Trophoblast cell (in vitro differentiated cells and primary cell): ENCODE measurements around the gene TUBGCP4.
"Not testable (repeated sequence)": the region's sequence is repeated elsewhere in the genome, so short reads cannot be mapped to it uniquely, and the experiment has no call there.

Experiments
- DNase-seq, 2 donors: peaks; one replicate each; pipeline ENCODE4 v3.0.0-alpha.2; 2016
- H2AFZ ChIP-seq: 2 replicates; pipeline ENCODE4 v1.6.1; 2013; ENCODE audit warnings: low read length, moderate library complexity, mild to moderate bottlenecking; ENCODE audit not compliant: insufficient read depth, poor library complexity
- H2AK5ac ChIP-seq: 2 replicates; pipeline ENCODE4 v1.6.1; 2013; ENCODE audit warnings: mild to moderate bottlenecking, low read length
- H2BK120ac ChIP-seq: 2 replicates; pipeline ENCODE4 v1.6.1; 2013; ENCODE audit warnings: low read length, mild to moderate bottlenecking, moderate library complexity; ENCODE audit not compliant: insufficient read depth, poor library complexity
- H2BK12ac ChIP-seq: 2 replicates; pipeline ENCODE4 v1.6.1; 2013; ENCODE audit warnings: mild to moderate bottlenecking, low read length, moderate library complexity
- H2BK5ac ChIP-seq: 2 replicates; pipeline ENCODE4 v1.6.1; 2013; ENCODE audit warnings: low read length, low read depth, moderate library complexity, mild to moderate bottlenecking; ENCODE audit not compliant: poor library complexity
- H3K14ac ChIP-seq: 2 replicates; pipeline ENCODE4 v1.6.1; 2013; ENCODE audit warnings: mild to moderate bottlenecking, low read length
- H3K18ac ChIP-seq: 2 replicates; pipeline ENCODE4 v1.6.1; 2013; ENCODE audit warnings: mild to moderate bottlenecking, low read length
- H3K23ac ChIP-seq: 2 replicates; pipeline ENCODE4 v1.6.1; 2013; ENCODE audit warnings: low read length
- H3K27ac ChIP-seq: 2 replicates; pipeline ENCODE4 v1.5.1; 2013; ENCODE audit warnings: low read depth, mild to moderate bottlenecking, inconsistent platforms, low read length, moderate library complexity
- H3K27me3 ChIP-seq: 2 replicates; pipeline ENCODE4 v1.6.1; 2013; ENCODE audit warnings: inconsistent platforms, mild to moderate bottlenecking, low read length, moderate library complexity; ENCODE audit not compliant: insufficient read depth
- H3K36me3 ChIP-seq, 2 experiments: 1 replicate in 1 of 2; 2 replicates in 1 of 2; pipeline ENCODE4 v1.6.1; 2013; ENCODE audit warnings: low read length in 2 of 2, mild to moderate bottlenecking in 2 of 2, moderate library complexity in 1 of 2; ENCODE audit not compliant: insufficient read depth in 2 of 2, control insufficient read depth in 1 of 2
- H3K4ac ChIP-seq: 2 replicates; pipeline ENCODE4 v1.6.1; 2013; ENCODE audit warnings: low read depth, mild to moderate bottlenecking, low read length, moderate library complexity
- H3K4me1 ChIP-seq, 2 experiments: 1 replicate in 1 of 2; 2 replicates in 1 of 2; pipeline ENCODE4 v1.6.1; 2013; ENCODE audit warnings: low read length in 2 of 2, mild to moderate bottlenecking in 2 of 2, moderate library complexity in 1 of 2; ENCODE audit not compliant: insufficient read depth in 2 of 2, control insufficient read depth in 1 of 2
- H3K4me2 ChIP-seq: 2 replicates; pipeline ENCODE4 v1.6.1; 2013; ENCODE audit warnings: inconsistent platforms, mild to moderate bottlenecking, low read length, moderate library complexity
- H3K4me3 ChIP-seq: 2 replicates; pipeline ENCODE4 v1.5.1; 2013; ENCODE audit warnings: mild to moderate bottlenecking, low read depth, low read length, inconsistent platforms
- H3K79me1 ChIP-seq: one replicate; pipeline ENCODE4 v1.6.1; 2013; ENCODE audit warnings: low read length
- H3K79me2 ChIP-seq: 2 replicates; pipeline ENCODE4 v1.6.1; 2013; ENCODE audit warnings: low read length, mild to moderate bottlenecking; ENCODE audit not compliant: control insufficient read depth, insufficient read depth, poor library complexity
- H3K9ac ChIP-seq: 2 replicates; pipeline ENCODE4 v1.6.1; 2013; ENCODE audit warnings: mild to moderate bottlenecking, low read length
- H3K9me3 ChIP-seq: 2 replicates; pipeline ENCODE4 v1.6.1; 2013; ENCODE audit warnings: low read depth, mild to moderate bottlenecking, control low read depth, inconsistent platforms, low read length; ENCODE audit not compliant: insufficient read depth
- H4K12ac ChIP-seq: 2 replicates; pipeline ENCODE4 v1.6.1; 2013; ENCODE audit warnings: low read depth, mild to moderate bottlenecking, low read length, moderate library complexity
- H4K8ac ChIP-seq: 2 replicates; pipeline ENCODE4 v1.6.1; 2013; ENCODE audit warnings: low read depth, mild to moderate bottlenecking, low read length, moderate library complexity
- H4K91ac ChIP-seq: one replicate; pipeline ENCODE4 v1.6.1; 2013; ENCODE audit warnings: low read depth, mild to moderate bottlenecking, low read length, moderate library complexity
- WGBS: extraction: QIAGEN DNeasy Blood & Tissue Kit; methylation state at CpG from one replicate; pipeline ENCODE4 v1.1.7; 2013; ENCODE audit warnings: missing lambda C conversion rate; ENCODE audit not compliant: insufficient read length, insufficient coverage; ENCODE audit errors: extremely low coverage; 5-methylcytosine and 5-hydroxymethylcytosine counted together

The TUBGCP4 gene

GRCh38 chr15:43390723-43391122 lies 19.8 kb downstream of the TUBGCP4 start:
- peak; percentile 42 to 53 for DNase-seq

DNA sequence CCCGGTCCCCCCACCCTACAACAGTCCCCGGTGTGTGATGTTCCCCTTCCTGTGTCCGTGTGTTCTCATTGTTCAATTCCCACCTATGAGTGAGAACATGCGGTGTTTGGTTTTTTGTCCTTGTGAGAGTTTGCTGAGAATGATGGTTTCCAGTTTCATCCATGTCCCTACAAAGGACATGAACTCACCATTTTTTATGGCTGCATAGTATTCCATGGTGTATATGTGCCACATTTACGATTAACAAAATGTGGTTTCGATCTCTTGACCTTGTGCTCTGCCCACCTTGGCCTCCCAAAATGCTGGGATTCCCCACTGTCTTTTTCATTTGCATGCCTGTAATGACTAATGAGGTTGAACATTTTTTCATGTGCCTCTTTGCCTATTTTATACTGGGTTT lies 22.7 kb downstream of the TUBGCP4 start:
- H3K9ac ChIP-seq, DNase-seq, H3K27me3 ChIP-seq, H3K23ac ChIP-seq, H4K12ac ChIP-seq, H3K4ac ChIP-seq, H3K4me3 ChIP-seq, H3K79me2 ChIP-seq, H2AFZ ChIP-seq, H3K27ac ChIP-seq, H2BK5ac ChIP-seq, H2BK120ac ChIP-seq, H4K8ac ChIP-seq, H2AK5ac ChIP-seq, H3K9me3 ChIP-seq, H2BK12ac ChIP-seq, H3K79me1 ChIP-seq, H4K91ac ChIP-seq, H3K14ac ChIP-seq, H3K4me1 ChIP-seq, H3K4me2 ChIP-seq, H3K18ac ChIP-seq: not testable (repeated sequence)
- peaks cover 7 to 17% of the 10 kb centered on the region in 2 experiments for H3K36me3 ChIP-seq
- WGBS = no CpG with 5 or more reads among the region's 6 CpGs

More at GRCh38 chr15:43390723-43391122, 19.8 kb downstream of the TUBGCP4 start:
- Histone ChIP-seq H3K18ac (no peak overlapping the region), H2AK5ac (no peak overlapping the region), H3K4me3 (no peak overlapping the region), H3K9me3 (no peaks in the 10 kb centered on the region), H3K27ac (no peak overlapping the region), H3K36me3 (peaks cover 10 to 13% of the 10 kb centered on the region in 2 experiments), H2BK5ac (no peak overlapping the region), H4K91ac (no peak overlapping the region), H4K8ac (no peak overlapping the region), H3K14ac (no peak overlapping the region), H2BK12ac (no peak overlapping the region), H2BK120ac (no peak overlapping the region), H3K79me1 (no peaks in the 10 kb centered on the region), H3K4me1 (no peaks in the 10 kb centered on the region), H3K4ac (no peak overlapping the region), H2AFZ (no peak overlapping the region), H3K23ac (no peak overlapping the region), H3K79me2 (no peaks in the 10 kb centered on the region), H3K9ac (no peak overlapping the region), H3K27me3 (no peaks in the 10 kb centered on the region), H4K12ac (no peak overlapping the region), H3K4me2 (no peak overlapping the region)
- no CpG with 5 or more reads among the region's 8 CpGs for WGBS

DNA sequence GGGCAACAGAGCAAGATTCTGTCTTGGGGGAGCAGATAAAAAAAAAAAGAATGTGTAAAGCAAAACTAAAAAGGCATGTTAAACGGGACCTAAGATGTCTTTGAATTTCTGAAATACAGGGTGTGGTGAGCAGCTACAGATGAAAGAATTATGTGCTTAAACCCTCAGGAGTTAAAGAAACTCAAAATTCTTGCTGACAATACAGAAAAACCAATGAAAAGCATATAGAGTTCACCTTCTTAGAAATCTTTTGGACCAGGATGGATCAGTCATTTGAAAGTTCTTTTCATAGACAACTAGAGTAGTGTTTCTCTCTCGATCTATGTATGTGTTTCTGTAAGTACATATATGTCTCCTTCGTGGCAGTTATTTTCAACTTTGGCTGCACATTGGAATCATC lies 31.4 kb downstream of the TUBGCP4 start:
- Histone ChIP-seq H3K4me1 (peaks cover 0 to 3% of the 10 kb centered on the region in 2 experiments), H3K79me1 (no peaks in the 10 kb centered on the region), H3K14ac (no peak overlapping the region), H2BK12ac (no peak overlapping the region), H3K4me2 (no peak overlapping the region), H2AK5ac (no peak overlapping the region), H2BK120ac (no peak overlapping the region), H3K36me3 (peaks cover 17 to 33% of the 10 kb centered on the region in 2 experiments), H2AFZ (no peak overlapping the region), H4K91ac (no peak overlapping the region), H3K9me3 (no peaks in the 10 kb centered on the region), H3K23ac (no peak overlapping the region), H3K4me3 (no peak overlapping the region), H4K8ac (no peak overlapping the region), H3K9ac (no peak overlapping the region), H4K12ac (no peak overlapping the region), H2BK5ac (no peak overlapping the region), H3K27ac (no peak overlapping the region), H3K18ac (no peak overlapping the region), H3K4ac (no peak overlapping the region), H3K27me3 (no peaks in the 10 kb centered on the region), H3K79me2 (no peaks in the 10 kb centered on the region)
- no peak for DNase-seq
- WGBS = no CpG with 5 or more reads among the region's 3 CpGs

- H3K4ac ChIP-seq = no peak overlapping the region
- no peak overlapping the region for H2BK12ac ChIP-seq
- H3K14ac ChIP-seq = no peak overlapping the region
- no peaks in the 10 kb centered on the region for H3K79me1 ChIP-seq
- H3K18ac ChIP-seq = no peak overlapping the region
- H3K9me3 ChIP-seq = no peaks in the 10 kb centered on the region
- H3K4me3 ChIP-seq = no peak overlapping the region
- H3K4me1 ChIP-seq = peaks cover 0 to 5% of the 10 kb centered on the region in 2 experiments
- H4K8ac ChIP-seq = no peak overlapping the region
- no peak overlapping the region for H3K4me2 ChIP-seq
- no peak overlapping the region for H4K91ac ChIP-seq
- H3K23ac ChIP-seq = no peak overlapping the region
- no peaks in the 10 kb centered on the region for H3K27me3 ChIP-seq
- H3K79me2 ChIP-seq = no peaks in the 10 kb centered on the region
- no peak overlapping the region for H4K12ac ChIP-seq
- H2AFZ ChIP-seq = no peak overlapping the region
- no CpG with 5 or more reads among the region's 8 CpGs for WGBS
- H3K9ac ChIP-seq = no peak overlapping the region
- H2AK5ac ChIP-seq = no peak overlapping the region
- H2BK120ac ChIP-seq = no peak overlapping the region
- peak; percentile 84 to 93 for DNase-seq
- H3K36me3 ChIP-seq = peaks cover 20 to 43% of the 10 kb centered on the region in 2 experiments
- no peak overlapping the region for H2BK5ac ChIP-seq
- no peak overlapping the region for H3K27ac ChIP-seq
These were observed 32.7 kb downstream of the TUBGCP4 start for GRCh38 chr15:43403616-43404015.
